Activated gamma-delta T cell (primary cell): ENCODE results near the gene CXCL8.
"Not testable (repeated sequence)": the region's sequence is repeated elsewhere in the genome, so short reads cannot be mapped to it uniquely, and the experiment has no call there.

Experiments
- DNase-seq: peaks from one replicate; lab custom pipeline; 2025; lab: John Stamatoyannopoulos, UW
- total RNA-seq, 2 donors: gene quantifications; one replicate each; lab custom pipeline; 2026; lab: John Stamatoyannopoulos, UW

The CXCL8 gene
- total RNA-seq = 5.8 to 42.4 reads per million in 2 donors

DNA sequence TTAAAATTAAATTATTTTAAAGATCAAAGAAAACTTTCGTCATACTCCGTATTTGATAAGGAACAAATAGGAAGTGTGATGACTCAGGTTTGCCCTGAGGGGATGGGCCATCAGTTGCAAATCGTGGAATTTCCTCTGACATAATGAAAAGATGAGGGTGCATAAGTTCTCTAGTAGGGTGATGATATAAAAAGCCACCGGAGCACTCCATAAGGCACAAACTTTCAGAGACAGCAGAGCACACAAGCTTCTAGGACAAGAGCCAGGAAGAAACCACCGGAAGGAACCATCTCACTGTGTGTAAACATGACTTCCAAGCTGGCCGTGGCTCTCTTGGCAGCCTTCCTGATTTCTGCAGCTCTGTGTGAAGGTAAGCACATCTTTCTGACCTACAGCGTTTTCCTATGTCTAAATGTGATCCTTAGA, at the start of gene CXCL8:
CXCL8 (plus strand) TSS at position 217 of the 426 bp plus-strand sequence; CDS start at position 307, 90 bp downstream.
- no peak for DNase-seq

DNA sequence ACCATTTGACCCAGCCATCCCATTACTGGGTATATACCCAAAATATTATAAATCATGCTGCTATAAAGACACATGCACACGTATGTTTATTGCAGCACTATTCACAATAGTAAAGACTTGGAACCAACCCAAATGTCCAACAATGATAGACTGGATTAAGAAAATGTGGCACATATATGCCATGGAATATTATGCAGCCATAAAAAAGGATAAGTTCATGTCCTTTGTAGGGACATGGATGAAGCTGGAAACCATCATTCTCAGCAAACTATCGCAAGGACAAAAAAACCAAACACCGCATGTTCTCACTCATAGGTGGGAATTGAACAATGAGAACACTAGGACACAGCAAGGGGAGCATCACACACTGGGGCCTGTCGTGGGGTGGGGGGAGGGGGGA, 49.2 kb upstream of the CXCL8 start:
- not testable (repeated sequence) for DNase-seq

DNA sequence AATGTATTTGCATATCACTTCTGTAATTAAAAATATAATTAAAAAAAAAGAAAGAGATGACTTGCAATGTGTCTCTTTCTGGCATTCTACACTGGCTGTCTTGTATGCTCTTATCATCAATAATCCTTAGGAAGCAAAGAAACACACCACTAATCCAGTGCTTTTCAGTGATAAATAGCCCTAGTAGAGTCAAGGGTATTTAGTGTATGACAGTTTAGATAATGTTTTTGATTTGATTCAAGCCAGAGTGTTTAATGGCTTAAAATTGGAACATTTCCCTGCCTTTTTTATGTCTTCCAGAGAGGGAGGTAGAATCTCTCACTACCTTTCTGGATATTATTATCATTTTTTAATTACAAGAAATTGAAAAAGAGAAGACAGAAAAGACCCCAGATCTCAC, 48.6 kb upstream of the CXCL8 start:
- no peak for DNase-seq

DNA sequence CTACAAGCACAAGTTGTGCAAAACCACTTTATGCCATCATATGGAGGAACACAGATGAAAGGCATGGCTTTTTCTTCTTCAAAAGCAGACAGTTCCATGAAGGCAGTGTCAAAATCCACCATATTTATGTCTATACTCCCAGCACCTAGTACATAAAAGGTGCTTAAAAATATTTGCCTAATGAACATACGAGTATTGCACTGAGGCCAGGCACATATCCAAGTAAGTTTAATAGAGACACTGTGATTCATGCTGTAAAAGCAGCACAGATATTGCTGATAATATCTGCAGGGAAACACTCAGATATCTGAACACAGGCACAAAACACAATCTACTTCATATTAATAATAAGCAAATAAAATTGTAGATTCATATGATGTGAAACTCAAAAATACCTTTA, 48.1 kb upstream of the CXCL8 start:
- DNase-seq = no peak

DNA sequence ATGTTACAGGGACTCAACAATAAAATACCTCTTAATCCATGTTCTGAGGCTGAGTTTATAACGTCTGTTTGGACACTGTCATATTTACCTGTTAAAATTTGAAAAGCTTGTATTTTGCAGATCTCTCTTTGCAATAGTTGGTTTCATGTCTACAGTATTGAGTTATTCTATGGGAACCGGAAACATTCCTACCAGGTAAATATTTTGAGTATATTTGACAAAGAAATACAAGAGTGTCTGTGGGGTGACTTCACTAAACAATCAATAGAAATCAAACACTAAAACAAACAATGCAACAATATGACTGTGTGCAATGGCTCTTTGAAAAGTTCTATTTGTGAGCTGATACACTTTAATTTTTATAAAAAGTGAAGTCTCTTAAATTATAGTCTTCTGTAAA, 47.7 kb upstream of the CXCL8 start:
- no peak for DNase-seq

DNA sequence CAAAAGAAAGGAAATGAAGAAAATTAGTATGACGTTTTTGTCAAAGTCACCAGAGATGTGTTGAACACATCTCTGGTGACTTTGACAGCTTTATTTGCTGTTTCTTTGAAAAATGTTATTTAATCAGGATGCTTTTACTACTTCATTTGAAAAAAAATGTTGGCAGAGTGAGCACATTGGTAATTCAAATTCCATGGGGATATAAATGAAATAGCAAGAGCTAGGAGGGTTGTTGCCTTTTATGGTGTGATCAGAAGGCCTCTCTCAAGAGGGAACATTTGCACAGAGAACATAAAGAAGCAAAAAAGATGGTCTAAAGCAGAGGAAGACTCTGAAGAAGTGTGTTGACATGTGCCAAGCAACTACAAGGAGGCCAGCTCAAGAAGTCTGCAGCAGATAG, 46.6 kb upstream of the CXCL8 start:
- DNase-seq = no peak

DNA sequence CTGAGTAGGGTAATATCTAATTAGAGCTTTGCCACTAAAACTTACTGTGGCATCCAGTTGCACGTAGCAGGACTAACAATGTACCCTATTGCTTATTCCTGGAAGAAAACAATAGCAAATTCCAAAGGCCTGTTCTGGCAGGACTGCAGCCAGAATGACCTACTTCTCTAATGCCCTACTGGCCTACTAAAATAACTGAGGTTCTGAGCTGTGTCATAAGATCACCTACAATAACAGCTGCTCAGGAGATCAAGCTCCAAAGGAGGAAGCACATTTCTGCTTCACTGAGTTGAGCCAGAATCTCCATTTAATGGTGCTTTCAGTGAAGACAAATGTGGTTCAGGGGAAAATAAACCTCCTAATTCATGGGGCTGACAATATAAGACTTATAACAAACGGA, 42.2 kb upstream of the CXCL8 start:
- no peak for DNase-seq

DNA sequence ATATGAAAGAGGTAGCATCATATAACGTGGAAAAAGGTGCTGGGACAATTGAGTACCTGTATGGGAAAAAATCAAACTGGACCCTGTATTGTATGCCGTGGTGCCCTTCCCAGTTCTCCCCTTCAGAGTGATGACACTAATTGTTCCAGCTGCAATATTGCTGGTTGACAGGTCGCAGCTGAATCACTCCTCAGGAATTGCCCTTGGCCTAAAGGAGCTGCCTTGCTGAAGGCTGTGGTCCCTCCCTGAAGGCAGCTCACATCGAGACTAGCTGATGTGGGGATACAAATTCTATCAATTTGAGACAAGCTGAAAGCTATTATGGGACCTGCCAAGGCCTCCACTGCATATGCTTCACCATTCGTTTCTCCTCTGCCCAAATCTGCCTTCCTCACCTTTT, 39.3 kb upstream of the CXCL8 start:
- no peak for DNase-seq

DNA sequence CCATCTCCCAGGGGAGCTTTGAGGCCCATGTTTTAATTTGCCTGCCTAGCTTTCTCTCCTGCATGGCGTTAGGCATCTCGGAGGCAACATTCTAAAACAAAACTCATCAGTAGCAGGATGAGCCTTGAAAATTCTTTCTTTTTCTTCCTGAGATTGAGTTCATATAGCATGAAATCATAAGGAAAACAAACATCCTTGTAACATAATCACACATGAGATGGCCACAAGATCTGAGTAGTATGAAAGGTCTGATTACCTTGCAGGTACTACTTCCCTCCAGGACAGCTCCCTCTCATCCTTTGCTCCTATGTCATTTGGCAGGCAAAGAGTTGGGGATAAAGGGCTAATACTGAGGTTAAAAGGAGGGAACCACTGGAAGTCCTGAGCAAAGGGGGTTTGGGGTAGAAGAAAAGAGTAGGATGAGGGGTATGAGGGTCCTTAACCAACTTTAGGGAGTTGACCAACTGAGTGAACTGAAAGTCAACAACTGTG, 37.5 kb upstream of the CXCL8 start:
- no peak for DNase-seq

DNA sequence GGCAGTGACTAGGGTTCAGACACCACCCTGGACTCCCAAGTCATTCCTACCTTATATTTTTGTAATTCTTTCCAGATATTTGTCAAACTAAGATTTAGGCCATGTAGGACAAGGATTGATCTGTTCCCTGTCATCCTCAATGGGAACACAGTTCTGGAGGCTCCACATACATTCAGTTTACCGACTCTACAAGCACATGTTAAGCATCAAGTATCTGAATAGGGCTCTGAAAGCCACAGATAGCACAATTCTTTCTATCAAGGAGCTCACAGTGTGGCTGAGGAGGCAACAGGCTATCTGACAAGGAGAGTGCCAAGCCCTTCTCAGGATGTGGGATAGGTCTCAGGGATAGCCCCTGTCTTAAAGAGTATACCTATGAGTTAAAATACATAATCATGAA, 37.0 kb upstream of the CXCL8 start:
- DNase-seq = no peak

DNA sequence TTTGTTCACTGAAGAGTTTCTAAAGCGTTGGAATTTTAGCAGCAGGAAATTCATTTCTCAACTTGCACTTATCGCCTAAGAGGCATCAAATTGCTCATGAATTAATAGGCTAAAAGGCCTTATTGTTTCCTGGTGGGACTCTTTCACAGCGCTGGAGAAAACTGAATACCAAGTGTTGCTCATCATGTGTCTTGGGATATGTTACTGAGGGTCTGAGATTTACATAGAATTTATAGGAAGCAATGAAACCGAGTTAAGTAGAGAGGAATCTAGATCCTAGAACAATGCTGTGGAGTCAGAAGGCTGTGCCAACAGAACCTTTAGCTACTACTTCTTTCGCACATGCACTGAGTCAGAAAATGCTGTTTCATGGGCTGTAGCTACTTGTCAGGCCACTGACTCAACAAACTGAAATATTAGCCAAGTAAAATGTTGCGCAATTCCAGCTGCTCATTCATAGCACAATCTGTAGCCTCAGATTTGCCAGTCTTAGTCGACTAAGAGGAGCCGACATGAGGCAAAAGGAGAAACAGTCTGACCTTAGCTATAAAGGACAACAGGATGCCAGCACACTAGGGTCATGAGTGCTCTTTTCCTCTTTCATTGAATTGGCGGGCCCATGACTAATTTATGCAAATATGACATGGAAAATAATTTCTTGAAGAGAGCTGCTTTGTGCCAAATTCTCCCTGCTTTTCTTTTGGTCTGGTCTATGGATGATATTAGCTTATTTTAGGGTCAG, 35.9 kb upstream of the CXCL8 start:
- no peak for DNase-seq

DNA sequence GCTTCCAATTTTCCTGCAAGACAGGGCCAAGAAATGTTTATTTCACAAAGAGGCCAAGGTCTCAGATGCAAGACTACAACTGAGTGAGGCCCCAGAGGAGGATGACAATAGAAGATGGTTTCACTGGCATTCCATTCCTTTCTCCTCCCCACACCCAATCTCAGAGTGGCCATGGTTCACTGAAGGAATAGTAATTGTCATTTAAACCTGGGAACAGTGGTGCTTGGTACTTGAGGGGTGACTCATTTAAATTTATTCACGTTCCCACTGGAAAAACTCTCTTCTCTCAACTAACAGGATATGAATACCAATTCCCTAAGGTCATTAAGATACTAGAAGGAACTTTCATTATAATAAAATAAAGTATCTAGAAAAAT, 35.3 kb upstream of the CXCL8 start:
- DNase-seq = no peak

DNA sequence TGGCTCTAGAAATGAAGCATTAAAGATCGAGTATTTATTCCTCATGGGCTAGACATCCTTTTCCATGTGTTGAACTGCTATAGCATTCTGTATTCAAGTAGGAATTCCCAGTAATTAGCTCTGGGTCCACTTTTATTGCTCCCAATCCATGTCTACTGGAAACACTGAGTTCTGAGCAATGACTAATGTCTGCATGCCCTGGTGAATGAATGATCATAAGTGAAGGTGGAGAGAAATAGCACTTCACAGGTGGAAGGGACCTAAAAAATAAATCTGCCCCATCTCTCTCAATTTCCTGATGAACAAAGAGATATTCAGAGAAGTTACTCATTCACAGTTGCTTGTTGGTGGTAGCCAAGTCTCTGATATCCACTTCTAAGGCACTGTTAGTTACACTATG, 34.6 kb upstream of the CXCL8 start:
- DNase-seq = no peak

DNA sequence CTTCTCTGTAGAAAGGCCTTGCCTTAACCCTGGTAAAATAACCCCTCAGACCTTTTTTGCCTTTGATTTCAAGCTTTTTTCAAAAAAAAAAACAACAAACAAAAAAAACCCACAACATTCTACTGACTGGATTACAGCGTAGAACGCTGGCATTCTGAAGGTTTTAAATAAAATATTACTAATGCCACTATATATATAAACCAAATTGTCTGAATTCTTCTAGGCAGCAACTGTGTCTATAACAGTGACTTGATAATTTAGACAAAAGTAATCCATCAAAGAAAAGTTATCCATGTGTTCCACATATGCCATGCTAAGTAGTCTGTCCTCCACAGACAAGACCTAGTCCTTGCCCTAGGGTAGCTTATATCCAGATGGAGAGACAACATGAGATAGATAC, 33.6 kb upstream of the CXCL8 start:
- DNase-seq = no peak

DNA sequence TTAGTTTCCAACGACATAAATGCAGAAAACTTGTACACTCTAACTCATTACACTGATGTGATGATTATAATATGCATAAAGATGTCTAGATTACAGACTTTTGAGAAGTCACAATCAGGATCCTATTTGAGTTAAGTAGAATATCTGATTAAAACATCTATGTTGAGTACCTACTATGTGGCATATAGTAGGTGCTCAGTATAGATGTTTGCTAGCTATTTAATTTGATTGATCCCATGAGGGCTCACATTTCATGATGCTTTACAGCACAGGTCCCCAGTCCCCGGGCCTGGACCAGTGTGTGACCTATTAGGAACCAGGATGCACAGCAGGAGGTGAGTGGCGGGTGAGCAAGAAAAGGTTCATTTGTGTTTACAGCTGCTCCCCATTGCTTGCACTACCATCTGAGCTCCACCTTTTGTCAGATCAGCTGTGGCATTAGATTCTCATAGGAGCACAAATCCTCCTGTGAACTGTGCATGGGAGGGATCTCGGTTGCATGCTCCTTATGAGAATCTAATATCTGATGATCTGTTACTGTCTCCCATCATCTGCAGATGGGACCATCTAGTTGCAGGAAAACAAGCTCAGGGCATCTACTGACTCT, 33.0 kb upstream of the CXCL8 start:
- no peak for DNase-seq

DNA sequence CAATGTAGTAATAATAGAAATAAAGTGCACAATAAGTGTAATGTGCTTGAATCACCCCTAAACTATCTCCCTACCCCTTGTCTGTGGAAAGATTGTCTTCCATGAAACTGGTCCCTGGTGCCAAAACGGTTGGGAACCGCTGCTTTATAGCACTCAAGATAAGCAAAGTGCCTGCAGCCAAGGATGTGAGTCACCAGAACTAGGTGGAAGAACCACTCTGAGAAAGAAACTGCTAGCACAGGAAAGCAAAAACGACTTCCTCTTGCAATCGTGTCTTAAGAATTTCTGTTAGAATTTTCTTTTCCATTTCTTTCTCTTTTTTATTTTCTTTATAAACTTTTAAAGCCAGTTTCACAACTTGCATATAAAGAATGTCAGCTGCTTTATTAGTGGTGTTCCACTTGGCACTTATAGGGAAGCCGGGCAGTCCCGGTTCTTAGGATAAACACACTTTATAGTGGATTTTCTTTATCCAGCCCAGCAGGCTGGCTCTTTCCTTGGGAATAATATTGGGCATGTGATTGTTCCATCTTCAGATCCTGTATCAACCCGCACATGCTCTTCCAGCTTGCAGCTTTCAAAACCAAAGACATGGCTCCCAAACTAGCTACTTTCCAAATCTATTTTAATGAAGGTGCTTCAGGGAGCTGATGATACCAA, 32.3 kb upstream of the CXCL8 start:
- no peak for DNase-seq

DNA sequence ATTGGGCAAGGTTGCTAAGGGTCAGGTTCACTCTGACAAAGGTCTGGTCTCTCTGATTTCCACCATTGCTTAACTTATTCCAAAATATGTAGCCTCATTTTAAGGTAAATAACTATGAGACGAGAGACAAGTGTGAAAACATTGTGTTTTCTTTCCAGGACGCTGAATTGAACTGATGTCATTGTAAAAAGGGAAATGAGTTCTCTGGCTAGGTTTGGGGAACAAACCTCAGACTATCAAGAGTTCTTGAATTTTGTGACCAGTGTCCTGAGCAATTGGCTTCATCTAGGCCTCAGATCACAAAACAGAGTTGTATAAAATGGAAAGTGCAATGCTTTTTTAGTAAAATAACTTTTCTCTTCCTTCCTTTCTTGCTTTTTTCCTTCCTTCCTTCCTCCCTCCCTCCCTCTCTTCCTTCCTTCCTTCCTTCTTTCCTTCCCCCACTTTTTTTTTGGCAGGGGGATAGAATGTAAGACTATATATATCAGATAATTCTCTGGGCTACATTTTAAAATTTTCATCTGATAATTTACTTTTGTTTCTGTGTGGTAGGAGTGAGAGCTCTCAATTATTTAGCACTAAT, 30.8 kb upstream of the CXCL8 start:
- no peak for DNase-seq

DNA sequence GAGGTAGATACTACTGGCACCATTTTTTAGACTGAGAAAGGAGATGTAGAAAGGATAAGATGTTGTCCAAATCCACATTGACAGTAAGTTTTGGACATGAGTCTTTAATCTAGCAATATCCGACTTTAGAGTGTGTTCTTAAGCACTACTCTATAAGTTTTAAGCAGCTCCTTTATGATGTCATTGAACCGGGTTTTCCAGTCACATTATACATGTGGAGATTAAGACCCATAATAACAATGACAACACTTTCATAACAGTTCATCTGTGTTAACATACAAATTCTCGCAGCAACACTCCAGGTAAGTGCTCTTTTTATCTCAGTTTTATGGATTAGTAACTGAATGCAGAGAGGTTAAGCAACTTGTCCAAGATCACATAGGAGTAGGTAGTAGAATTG, 30.3 kb upstream of the CXCL8 start:
- no peak for DNase-seq

DNA sequence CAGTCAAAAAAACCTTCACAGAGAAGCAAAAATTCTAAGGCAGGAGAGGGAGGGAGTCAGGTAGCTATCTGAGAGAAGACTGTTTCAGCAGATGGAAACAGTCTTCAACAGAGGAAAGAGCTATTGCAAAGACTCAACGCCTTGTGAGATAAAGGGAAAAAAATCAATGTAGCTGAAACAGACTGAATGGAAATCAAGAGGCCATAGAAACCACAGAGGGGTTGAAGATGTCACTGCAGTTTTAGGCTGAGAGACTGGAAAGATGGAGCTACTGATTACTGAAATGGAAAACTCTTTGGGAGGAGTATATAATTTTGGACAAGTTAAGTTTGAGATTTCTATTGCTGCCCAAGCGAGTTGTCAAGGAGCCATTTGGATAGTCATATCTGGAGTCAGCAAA, 28.4 kb upstream of the CXCL8 start:
- no peak for DNase-seq

DNA sequence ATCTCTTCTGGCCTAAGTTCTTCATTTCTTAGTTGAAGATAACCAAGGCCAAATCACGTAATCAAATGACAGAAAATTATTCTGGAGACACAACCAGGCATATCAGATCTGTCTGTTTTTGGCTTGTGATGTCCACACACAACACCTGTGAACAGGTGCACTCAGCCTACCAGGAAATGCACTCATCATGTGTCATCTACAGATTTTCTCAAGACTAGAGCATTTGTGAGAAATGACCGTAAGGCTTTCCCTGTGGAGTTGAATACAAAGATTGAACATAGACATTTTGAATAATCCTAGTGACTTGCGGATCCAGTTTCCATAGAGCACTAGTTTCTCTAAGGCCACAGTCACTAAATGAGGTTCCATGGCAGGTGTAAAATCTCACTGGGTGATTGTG, 26.7 kb upstream of the CXCL8 start:
- no peak for DNase-seq

DNA sequence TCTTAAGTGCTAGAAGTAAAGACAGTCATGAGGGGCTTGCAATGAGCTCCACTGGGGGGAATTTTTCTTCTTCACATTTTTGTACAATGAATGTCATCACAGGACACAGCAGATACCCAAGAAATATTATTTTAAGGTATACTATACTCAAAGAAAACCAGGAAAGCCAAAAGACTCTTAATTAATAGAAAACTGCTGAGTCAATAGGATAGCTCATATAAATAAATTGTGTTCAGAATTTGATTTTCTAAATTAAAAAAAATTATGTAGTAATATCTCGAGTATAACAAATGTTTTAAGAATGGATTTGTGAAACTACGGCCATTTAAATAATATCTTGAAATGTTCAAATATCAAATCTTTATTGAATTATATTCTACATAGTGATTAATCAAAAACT, 25.7 kb upstream of the CXCL8 start:
- no peak for DNase-seq

DNA sequence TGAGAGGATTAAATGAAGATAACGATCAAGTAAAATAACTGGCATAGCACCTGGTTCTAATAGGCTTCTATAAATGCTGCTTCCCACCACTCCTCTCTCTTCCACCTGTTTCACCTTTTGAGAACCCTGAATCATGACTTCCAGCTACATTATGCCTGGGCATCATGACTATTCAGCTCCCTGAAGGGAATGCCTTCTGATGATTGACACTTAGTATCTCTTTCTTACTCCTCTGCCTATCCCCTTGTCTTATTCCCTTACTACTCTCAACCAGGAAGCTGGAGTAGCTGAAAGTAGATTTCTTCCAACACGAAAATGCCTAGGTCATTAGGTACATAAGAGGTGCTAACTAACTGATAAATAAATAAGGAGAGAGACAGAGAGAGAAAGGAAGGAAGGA, 24.7 kb upstream of the CXCL8 start:
- DNase-seq = no peak
